ENCODE measurements around the gene GOLGA8G. TPM values are rescaled to one million over a fixed set of nuclear protein-coding genes. Genes with fewer than 3 reads are reported as not detected.
"Not testable (repeated sequence)": the region's sequence is repeated elsewhere in the genome, so short reads cannot be mapped to it uniquely, and the experiment has no call there.

GOLGA8G gene, protein sequence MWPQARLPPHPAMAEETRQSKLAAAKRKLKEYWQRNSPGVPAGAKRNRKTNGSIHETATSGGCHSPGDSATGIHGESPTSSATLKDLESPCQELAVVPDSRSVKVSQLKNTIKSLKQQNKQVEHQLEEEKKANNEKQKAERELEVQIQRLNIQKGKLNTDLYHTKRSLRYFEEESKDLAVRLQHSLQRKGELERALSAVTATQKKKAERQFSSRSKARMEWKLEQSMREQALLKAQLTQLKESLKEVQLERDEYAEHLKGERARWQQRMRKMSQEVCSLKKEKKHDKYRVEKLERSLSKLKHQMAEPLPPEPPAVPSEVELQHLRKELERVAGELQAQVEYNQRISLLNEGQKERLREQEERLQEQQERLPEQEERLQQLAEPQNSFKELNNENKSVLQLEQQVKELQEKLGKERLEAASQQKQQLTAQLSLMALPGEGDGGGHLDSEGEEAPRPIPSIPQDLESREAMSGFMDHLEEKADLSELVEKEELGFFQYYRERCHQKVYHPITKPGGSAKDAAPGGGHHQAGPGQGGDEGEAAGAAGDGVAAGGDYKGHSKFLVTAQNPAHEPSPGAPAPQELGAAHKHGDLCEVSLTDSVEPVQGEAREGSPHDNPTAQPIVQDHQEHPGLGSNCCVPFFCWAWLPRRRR
- 0.08 TPM for polyA plus RNA-seq (2013, experiment 1 of 2; ENCODE audit: insufficient read length)
- 0.06 TPM for polyA plus RNA-seq (2013, experiment 2 of 2; ENCODE audit: insufficient read length)

DNA sequence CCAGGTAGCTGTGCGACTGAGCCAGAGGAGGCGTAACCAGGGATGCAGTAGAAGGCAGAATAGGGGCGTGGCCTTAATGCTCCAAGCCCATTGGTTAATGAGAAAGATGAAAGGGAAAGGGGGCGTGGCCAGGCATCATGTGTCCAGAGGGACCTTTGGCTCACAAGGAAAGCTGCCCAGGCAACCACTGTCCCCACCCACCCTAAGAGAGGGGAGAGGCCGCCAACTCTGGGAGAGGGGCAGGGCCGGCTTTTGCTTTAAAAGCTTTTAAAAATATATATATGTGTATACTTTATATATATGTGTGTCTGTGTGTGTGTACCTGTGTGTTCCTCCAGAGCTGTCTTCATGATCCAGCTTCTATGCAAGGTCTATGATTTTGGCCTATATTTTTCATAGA lies at the start of gene GOLGA8G:
TSS of gene GOLGA8G (minus strand) at position 18 of the 400 bp plus-strand sequence. CDS start 62 bp downstream, outside the sequence.
- not testable (repeated sequence) for DNase-seq

GRCh38 chr15:28573351-28573750 lies 40.6 kb upstream of the GOLGA8G start:
- not testable (repeated sequence) for DNase-seq

DNA sequence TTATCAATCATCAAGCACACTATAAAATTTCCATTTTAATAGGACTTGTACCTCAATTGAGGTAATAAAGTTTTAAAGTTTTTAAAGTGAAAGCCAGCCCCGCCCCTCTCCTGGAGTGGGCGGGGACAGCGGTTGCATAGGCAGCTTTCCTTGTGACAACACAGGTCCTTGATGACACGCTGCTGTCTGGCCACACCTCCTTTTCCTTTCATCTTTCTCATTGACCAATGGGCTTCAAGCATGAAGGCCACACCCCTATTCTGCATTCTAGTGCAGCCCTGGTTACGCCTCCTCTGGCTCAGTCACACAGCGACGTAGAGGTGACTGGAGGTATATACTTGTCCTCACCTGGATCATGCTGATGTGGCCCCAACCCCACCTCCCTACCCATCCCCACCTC lies 20.5 kb upstream of the GOLGA8G start, which contains the start of gene GOLGA6L25:
TSS of gene GOLGA6L25 (plus strand) at position 301 of the 400 bp plus-strand sequence. CDS start at position 362, 61 bp downstream.
- DNase-seq = not testable (repeated sequence)

DNA sequence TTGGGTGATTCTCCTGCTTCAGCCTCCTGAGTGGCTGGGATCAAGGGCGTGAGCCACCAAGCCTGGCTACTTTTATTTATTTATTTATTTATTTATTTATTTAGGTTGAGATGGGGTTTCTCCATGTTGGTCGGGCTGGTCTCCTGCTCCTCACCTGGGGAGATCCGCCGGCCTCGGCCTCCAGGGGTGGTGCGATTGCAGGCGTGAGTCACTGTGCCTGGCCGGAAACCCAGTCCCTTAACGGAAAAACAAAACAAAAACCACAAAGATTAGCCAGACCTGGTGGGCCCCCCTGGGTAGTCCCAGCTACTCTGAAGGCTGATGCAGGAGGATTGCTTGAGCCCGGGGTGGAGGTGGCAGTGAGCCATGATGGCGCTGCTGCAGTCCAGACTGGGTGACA lies 17.6 kb downstream of the GOLGA8G start:
- not testable (repeated sequence) for DNase-seq

GRCh38 chr15:28514128-28514527 lies 18.6 kb downstream of the GOLGA8G start:
- not testable (repeated sequence) for DNase-seq

DNA sequence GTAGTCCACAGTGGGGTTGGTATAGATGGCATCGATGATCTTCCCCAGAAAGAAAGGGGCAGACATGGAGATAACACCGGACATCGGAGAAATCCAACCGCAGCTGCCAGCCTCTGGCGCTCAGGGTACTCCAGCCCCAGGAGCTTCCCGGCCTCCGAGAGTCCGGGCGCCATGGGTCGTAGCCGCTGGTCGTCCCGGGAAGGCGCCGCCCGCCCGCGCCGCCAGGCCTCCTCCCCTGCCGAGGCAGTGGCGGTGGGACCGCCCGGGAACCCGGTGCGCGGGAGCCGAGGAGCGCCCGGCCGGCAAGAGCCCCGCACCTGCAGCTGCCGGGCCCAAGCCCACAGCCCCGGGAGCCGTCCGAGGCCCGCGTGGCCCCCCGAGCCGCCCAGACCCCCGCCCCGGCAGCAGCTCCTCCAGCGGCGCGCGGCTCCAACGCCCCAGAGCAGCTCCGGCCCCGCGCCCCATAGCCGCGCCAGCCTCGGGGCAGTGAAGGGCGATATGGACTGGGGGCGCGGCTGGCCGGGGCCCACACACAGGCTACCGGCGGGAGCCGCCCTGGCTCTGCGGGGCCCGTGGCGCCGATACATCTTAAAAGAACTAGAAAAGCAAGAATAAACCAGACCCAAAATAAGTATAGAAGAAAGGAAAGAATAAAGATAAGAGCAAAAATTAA lies 24.4 kb downstream of the GOLGA8G start:
- not testable (repeated sequence) for DNase-seq

DNA sequence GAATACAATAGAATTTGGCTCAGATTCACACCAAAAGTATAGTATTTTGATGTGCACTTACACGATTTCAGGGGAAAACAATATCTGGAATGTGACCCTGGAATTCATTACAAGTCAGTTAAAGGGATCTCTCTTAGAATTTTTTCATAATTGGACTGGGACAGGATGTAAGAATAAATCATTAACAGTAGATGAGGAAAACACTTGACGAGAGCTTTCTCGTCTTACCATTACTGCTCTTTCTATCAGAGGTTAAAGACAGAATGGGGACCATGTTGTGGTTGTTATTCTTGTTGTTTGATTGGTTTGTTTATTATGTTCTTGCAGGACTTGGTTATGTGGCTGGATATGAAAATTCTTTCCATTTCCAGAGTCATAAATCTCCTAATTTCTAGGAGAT lies 51.4 kb downstream of the GOLGA8G start:
- not testable (repeated sequence) for DNase-seq
